Left hindlimb (tissue), 1 donor: ENCODE results near the gene PRKAR1B.
A peak's percentile ranks its signal among the peaks of the same experiment; 100 is the strongest.

ENCODE experiments used
- DNase-seq: peaks from one replicate; pipeline ENCODE4 v3.0.0-alpha.2; 2018

Gene PRKAR1B

DNA sequence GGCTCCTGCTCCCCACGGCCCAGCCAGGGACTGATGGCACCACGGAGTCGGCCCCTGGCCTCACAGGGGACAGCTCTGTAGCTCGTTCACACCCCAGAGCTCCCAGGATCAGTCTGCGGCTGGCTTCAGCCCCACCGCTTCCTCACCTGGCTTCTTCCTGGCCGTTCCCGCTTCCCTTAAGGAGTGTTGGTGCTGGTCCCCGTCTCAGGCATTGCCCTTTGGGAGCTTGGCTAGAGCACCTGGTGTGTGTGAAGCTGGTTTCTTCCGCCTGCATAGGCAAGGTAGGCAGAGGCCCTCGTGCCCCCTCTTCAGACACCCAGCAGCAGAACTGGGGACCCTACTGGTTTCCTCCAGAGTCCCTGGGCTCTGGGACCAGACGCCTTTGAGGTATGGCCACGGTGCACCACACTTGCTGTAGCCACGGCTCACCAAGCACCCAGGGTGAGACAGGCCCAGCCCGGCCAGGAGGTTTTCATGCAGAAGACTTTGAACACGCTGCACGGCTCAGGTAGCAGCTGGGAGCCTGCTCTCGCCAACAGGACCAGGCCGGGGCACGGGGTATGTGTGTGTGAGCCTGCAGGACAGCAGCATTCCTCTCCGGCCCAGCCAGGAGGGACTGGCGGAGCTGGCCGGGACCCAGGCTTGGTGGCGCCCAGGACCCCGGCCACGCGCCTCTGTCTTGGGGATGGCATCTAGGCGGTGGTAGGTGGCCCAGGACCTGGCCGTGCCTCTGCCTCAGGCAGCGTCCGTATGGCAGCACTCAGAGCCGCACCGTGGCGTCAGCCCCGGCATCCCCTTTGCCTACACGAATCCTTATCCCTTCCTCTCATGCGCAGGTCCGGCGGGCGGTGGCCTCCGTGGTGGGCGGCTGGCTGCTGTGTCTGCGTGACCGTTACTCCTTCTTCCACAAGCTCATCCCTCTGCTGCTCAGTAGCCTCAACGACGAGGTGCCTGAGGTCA lies 13.2 kb upstream of the PRKAR1B start:
- DNase-seq = no peak

DNA sequence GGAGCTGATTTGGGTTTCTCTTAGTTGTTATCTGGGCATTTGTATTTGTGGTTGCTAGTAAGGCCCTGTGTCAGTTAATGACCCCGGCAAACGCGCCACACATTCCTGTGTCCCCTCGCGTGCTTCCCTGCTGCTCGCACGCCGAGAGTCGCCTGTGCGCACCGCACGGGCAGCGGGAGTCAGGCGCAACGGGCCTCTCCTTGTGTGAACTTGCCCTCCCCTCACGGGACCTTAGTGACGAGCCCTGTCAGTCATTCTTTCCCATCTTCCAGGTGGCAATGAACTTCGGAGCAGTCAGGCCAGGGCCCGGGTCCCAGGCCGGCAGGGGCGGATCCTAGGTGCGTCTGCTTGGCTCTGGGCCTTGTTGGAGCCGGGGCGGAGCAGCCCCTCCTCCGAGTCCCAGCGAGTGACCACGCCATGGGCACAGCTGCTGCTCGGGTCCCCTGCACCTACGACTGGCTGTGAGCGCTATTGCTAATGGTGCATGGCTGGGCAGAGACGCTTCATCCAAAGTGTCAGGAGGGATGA lies 12.4 kb upstream of the PRKAR1B start:
- no peak for DNase-seq

DNA sequence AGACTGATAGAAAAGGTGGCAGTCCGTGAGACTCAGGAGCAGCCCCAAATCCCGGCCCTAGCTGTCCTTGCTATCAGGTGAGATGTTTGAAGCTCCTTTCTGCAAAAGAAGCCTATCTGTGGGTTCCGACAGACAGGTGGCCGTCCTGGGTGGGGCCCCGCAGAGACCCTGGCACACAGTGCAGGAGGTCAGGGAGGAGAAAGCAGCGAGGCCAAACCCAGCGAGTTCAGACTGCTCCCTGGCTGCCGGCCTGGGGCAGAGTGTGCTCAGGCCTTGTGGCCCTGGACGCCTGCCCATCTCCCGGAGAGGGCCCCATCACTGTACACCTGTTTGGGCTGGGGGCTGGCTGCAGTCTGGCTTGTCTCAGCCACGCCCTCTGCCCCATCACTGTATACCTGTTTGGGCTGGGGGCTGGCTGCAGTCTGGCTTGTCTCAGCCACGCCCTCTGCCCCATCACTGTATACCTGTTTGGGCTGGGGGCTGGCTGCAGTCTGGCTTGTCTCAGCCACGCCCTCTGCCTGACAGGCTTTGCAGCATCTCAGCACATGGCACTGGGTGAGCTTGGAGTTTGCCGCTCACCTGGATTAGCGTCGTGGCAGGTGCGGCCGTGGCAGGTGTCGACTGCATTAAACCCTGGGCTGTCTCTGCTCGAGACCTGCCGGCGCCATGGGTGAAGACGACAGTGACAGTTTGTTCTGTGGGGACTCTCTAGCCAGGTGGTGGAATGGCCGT lies 11.8 kb upstream of the PRKAR1B start:
- no peak for DNase-seq

DNA sequence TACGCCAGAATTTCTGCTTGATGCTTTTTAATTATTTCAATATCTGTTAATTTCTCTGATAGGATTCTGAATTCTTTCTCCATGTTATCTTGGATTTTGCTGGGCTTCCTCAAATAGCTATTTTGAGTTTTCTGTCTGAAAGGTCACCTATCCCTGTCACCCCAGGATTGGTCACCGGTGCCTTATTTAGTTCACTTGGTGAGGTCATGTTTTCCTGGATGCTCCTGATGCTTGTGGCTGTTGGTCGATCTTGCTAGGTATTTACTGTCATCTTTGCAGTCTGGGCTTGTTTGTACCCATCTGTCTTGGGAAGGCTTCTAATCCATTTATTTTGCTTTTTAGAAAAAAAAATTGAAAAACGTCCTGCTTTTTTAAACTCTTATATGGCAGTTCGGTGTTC lies 11.2 kb upstream of the PRKAR1B start:
- no peak for DNase-seq

DNA sequence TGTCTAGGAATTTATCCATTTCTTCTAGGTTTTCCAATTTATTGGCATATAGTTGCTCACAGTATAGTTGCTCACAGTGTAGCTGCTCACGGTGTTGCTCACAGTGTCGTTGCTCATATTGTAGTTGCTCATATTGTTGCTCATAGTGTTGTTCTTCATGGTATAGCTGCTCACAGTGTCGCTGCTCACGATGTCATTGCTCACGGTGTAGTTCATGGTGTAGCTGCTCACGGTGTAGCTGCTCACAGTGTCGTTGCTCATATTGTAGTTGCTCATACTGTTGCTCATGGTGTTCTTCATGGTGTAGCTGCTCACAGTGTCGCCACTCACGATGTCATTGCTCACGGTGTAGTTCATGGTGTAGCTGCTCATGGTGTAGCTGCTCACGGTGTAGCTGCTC lies 7.7 kb upstream of the PRKAR1B start:
- DNase-seq = no peak

DNA sequence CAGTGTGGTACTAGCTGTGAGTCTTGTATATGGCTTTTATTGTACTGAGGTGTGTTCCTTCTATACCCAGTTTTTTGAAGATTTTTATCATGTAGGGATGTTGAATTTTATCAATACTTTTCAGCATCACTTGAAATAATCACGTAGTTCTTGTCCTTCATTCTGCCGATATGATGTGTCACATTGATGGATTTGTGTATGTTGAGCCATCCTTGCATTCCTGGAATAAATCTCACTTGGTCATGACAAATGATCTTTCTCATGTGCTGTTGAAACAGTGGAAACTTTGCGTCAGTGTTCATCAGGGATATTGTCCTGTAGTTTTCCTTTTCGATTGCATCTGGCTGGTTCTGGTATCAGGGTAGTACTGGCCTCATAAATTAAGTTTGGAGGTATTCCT lies 7.1 kb upstream of the PRKAR1B start:
- DNase-seq = no peak

DNA sequence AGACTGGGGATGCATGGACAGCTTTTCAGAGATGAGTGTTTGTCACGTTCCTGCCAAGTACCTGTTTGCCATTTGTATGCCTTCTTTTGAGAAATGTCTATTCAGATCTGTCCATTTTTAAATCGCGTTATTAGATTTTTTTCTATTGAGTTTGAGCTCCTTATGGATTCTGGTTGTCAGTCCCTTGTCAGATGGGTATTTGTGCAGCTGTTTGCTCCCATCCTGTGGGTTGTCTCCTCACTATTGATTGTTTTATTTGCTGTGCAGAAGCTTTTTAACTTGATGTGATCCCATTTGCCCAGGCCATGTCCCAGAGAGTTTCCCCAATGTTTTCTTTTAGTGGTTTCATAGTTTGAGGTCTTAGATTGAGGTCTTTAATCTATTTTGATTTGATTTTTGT lies 5.5 kb upstream of the PRKAR1B start:
- no peak for DNase-seq

DNA sequence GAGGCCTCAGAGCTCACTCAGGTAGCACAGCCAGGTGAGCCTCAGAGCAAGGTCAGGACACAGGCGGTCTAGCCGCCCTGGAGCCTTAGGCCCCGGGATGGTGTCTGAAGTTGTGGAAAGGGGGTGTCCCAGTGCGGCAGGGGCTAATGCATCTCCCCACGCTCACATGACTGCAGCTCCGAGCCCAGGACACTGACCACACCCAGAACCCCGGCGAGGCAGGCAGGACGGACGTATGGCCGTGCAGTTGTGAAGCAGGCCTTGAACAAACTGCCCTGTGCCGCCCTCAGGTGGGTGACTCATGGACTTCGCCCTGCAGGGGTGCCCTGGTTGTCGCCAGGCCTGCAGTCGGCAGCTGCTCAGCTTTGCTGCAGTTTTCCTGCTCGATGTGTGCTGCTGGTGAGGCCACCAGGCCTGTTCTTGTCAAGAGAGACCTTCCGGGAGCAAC lies 5.0 kb upstream of the PRKAR1B start:
- DNase-seq = peak; percentile 51

DNA sequence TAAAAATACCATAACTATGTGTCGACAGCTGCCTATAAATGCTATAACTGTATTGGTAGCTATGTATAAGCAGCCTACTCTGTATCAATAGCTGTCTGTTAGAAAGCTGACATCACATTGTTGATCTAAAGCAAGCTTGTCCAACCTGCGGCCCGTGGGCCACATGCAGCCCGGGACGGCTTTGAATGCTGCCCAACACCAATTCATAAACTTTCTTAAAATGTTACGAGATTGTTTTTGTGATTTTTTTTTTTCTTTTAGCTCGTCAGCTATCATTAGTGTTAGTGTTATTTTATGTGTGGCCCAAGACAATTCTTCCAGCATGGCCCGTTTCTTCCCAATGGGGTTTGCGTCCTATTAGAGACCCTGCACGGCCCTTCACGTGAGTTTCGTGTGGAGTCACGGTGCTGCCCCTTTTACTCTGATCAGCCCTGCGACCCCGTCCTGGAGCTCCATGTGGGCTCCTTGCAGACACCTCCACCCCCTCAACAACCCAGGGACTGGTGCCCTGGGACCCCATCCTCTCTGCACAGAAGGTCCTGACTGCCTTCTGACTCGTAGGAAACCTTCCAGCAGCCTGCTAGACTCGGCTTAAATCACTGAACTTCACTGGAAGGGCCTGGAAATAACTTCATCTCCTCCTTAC lies 4.5 kb upstream of the PRKAR1B start:
- no peak for DNase-seq

DNA sequence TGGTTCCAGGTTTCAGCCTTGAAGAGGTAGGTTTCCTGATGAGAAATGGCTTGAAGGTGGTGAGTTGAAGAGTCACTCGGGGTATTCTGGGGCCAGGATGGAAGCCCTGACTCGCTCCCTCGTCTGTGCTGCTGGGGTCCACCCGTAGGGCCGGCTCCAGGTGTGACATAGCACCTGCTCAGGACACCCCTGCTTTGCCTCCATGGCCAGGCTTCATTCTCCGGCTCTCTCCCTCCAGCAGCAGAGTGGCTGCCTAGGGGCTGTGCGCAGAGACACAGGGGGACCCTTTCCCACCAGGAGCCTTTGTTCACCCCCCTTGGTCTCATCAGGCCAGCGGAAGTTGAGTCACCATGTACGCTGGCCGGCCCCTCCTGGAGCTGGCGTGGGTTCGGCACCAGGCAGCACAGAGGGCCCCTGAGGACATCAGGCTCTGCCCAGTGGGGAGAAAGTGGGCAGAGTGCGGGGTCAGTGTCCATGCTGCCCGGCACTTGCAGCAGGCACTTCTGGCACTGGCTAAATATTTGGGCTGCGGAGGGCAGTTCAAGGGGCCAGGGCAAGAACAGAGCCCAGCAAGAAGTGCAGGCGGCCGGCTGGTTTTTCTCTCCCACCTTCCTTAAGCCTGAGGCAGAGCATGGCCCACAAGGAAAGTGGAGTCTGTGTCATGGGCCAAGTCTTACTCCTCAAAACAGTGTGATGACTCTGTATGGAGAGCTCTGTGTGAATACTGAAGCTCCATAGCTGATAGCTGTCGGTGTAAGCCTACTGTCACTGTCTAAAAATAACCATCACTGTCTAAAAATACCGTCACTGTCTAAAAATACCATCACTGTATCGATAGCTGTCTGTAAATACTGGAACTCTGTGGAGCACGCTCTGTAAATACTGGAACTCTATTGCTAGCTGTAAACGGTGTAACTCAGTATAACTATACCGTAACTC lies 3.7 kb upstream of the PRKAR1B start:
- peak; percentile 21 for DNase-seq

DNA sequence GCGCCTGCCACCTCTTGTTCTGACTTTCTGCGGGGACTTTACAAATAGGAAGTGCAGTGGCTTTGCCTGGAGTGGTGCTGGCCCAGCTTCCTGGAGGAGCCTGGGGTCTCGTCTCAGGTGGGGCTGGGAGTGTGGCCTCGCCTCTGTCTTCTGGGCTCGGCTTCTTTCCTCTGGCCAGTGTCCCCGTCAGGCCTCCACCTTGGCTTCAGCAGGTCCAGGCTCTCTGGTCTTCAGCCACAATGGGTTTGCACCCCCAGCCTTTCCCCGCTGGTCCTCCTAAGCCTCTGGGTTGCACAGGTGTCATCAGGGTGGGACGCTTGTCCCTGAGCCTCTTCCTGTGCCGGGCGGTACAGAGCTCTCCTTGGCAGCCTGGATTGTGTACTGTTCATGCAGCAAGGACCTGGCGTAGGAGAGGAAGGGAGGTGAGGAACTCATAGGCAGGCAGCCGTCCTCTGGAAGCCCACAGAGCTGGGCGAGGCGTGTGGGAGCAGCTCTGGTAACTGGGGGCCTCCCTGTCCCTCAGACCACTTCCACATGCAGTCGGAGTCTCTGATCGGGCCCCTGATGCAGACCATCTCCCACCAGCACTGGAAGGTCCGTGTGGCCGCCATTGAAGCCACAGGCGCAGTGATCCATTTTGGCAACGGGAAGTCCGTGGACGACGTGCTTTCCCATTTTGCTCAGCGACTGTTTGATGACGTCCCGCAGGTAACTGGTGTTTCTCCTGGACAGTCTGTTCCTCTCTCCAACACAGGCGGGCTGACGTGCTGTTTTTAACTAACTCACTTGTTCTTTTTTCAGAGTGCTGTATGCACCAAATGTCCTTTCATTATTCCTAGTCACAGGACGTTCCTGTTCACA lies 2.3 kb upstream of the PRKAR1B start:
- DNase-seq = no peak

DNA sequence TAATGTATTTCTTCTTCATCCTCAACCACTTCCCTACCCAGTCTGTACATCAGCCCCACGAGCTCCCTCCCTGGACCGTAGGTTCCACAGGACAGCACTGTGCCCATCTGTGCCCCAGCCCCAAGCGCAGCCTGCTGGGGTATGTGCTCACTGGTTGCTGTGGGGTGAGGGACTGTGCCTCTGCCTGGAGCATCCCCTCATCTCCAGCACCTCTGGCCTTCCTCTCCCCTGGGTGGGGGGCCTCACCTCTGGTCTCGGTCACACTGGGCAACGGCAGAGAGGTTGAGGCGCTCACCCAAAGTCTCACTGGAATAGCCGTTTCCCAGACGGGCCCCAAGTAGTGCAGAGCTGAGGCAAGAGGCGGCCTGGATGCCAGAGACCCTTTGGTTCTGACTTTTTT lies 1.5 kb upstream of the PRKAR1B start:
- no peak for DNase-seq

DNA sequence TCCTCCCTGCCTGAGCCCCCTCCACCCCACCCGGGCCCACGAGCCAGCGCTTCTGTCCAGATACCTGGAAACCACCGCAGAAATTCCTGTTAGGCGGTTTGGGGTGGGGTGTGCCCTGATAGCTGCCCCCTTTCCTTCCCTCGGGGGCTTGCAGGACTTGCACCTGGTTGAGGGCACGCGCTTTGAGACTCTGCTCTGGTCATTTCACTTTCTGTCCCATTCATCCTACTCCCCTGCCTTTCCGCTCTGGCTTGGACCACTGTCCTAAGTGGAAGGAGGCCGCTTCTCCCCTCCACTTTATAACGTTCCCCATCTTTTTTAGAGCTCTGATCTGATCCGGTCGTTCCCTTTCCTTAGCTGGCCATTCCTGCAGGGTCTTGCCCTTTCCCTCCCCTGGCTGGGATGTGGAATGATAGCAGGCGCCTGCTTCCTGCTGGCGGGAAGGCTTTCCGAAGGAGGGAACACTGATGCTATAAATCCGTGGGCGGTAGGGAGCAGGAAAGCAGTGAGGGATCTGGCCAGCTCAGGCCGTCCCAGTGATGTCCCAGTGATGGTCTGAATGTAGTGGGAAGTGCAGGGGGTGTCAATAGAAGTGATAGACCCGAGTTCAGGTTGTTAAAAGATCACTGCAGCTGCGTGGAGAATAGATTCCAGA lies 852 bp upstream of the PRKAR1B start:
- DNase-seq = no peak

DNA sequence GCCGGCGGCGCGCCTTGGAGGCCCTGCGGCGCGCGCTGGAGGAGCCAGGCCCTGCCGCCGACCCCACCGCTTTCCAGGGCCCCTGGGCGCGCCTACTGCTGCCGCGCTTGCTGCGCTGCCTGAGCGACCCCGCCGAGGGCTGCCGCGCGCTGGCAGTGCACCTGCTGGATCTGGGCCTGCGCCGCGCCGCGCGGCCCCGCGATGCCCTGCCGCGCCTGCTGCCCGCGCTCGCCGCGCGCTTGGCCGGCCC lies 302 bp downstream of the PRKAR1B start:
- DNase-seq = no peak

DNA sequence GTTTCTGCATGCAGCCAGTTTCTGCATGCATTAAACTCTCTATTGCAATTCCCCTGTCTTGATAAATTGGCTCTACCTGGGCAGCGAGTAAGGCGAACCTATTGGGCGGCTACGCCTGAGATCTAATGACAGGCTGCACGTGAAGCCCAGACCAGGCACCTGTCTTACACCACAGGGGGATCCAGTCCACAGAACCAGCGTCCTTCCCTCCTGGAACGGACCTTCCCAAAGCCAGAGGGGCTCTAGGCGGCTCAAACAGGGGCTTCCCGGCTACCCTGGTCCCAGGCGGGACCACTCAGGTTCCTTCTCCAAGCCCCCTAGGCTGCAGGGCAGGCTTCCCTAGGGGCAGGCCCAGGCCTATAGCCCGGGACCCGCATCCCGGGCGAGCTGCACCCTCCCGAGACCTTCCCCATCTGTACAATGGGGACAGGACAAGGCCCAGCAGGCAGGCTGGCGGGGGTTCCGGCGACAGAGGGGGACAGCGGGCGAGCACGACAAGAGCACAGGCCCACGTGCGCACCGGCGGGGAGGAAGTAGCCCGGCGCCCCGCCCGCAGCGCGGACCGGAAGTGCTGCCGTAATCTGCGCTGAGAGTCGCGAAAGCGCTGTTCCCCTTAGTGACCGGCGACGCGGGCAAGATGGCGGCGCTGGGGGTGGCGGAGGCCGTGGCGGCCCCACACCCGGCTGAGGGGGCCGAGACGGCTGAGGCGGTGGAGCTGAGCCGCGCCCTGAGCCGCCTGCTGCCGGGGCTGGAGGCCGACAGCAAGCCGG lies 812 bp downstream of the PRKAR1B start, which contains the start of gene DNAAF5:
Gene DNAAF5, plus strand, starts transcription at position 616 of the 770 bp plus-strand sequence. Its CDS starts 22 bp downstream, at position 638.
- peak; percentile 90 for DNase-seq

DNA sequence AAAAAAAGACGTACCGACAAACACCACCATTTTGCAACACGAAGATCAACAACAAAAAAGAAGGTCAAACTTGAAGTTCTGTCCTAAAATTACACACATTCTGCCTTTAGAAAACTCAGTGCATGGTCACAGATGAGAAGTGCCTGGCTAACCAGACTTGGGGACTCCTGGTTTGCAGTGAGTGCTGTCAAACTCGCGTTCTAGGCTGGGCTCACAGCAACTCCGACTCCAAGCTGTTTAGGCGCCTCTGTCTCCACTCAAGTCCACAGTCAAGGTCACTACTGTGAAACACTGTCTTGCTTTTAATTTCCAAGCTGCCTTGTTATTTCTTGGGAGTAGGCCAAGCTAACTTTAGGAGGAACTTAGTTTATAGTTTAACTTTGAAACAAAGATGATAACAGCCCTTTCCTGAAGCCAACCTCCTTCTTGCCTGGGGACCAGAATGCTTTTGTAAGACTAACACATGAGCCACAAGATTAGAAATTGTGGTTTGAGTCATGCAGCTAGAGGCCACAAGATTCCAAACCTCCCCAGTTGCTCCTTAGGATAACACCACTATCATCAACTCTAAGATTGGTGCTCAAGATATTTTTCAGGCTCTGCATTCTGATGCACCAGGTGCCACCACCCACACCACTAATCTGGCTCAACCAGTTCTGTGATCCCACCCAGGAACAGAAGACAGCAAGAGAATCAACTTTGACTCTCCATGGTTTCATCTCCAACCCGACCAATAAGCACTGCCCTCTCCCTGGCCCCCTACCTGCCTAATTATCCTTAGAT lies 1.7 kb downstream of the PRKAR1B start:
- no peak for DNase-seq

DNA sequence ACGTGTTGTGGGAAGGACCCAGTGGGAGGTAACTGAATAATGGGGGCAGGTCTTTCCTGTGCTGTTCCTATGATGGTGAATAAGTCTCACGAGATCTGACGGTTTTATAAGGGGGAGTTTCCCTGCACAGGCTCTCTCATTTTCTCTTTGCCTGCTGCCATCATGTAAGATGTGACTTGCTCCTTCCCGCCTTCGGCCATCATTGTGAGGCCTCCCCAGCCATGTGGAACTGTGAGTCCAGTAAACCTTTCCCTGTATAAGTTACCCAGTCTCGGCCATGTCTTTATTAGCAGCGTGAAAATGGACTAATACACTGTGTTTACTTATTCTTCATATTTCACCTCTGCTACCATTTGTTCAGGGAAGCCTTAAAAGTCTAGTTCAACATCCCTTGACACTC lies 2.8 kb downstream of the PRKAR1B start:
- DNase-seq = no peak

DNA sequence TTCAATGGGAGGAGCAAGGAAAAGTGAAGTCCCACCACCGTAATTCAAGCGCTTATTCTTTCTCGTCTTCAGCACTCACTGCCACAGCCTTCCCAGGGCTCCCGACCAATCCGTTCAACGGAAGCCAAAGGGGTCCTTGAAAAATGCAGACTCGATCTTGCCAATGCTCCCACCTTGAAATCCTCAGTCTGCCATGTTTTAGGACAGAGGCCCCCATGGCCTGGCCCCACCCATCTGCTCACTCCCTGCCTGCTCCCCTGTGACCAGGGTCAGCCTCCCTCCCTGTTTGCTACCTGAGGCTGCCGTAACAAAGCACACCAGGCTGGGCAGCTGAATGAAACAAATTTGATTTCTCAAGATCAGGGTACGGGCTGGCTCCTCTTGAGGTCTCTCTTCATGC lies 3.5 kb downstream of the PRKAR1B start:
- DNase-seq = no peak

DNA sequence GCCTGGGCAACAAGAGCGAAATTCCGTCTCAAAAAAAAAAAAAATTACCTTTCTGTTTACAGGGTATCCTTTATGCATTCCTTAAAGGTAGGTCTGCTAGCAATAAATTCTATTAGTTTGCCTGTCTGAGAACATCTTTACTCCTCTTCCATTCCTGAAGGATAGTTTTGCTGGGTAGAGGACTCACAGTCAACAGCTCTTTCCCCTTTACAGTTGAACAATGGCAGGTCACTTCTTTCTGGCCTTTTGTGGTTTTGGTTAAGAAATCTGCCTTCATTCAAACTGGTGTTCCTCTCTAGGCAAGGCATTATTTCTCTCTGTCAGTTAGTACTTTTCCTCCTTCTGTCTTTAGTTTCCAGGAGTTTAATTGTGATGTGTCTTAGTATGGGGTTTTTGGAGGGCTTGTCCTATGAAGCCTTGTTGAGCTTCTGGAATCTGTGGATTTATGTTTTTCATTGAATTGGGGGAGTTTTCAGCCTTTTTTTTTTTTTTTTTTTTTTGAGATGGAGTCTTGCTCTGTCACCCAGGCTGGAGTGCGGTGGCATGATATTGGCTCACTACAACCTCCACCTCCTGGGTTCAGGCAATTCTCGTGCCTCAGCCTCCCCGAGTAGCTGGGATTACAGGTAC lies 5.3 kb downstream of the PRKAR1B start:
- DNase-seq = no peak
